Mesothelial cell of epicardium (in vitro differentiated cells): Measurements from ENCODE around the gene HMGXB3. TPM values are rescaled to one million over a fixed set of nuclear protein-coding genes. Genes with fewer than 3 reads are reported as not detected.

Experiments
- DNase-seq, 2 experiments: peaks; one replicate each; pipeline ENCODE4 v3.0.0; 2021; ENCODE audit warnings: low spot score in 2 of 2; ENCODE audit not compliant: unreplicated experiment in 2 of 2
- H3K27ac Mint-ChIP-seq: 2 replicates; pipeline ENCODE4 v1.8.0; 2021; ENCODE audit warnings: mixed read lengths
- H3K27me3 Mint-ChIP-seq: 2 replicates; pipeline ENCODE4 v1.8.0; 2021; ENCODE audit warnings: low read depth, mixed read lengths
- H3K36me3 Mint-ChIP-seq: 2 replicates; pipeline ENCODE4 v1.8.0; 2021; ENCODE audit warnings: mixed read lengths
- H3K4me1 Mint-ChIP-seq: 2 replicates; pipeline ENCODE4 v1.8.0; 2021; ENCODE audit warnings: mixed read lengths
- H3K4me3 Mint-ChIP-seq: 2 replicates; pipeline ENCODE4 v1.8.0; 2021; ENCODE audit warnings: mild to moderate bottlenecking, moderate library complexity, mixed read lengths
- H3K9me3 Mint-ChIP-seq: 2 replicates; pipeline ENCODE4 v1.8.0; 2021; ENCODE audit warnings: mixed read lengths
- total RNA-seq: library from RNA; stranded (reverse); gene quantifications from 3 replicates; pipeline ENCODE4 v1.2.1, GENCODE V29; 2021
- TF ChIP-seq, protein P1 (sequence below): fragments of 200-600 bp; sonication (generic); IDR thresholded peaks from one replicate; pipeline ENCODE4 v1.5.0; 2021; ENCODE audit warnings: antibody characterized with exemption; ENCODE audit not compliant: unreplicated experiment

Gene HMGXB3
- total RNA-seq, 1 donor from 2014 or later, result 53.1 TPM

DNA sequence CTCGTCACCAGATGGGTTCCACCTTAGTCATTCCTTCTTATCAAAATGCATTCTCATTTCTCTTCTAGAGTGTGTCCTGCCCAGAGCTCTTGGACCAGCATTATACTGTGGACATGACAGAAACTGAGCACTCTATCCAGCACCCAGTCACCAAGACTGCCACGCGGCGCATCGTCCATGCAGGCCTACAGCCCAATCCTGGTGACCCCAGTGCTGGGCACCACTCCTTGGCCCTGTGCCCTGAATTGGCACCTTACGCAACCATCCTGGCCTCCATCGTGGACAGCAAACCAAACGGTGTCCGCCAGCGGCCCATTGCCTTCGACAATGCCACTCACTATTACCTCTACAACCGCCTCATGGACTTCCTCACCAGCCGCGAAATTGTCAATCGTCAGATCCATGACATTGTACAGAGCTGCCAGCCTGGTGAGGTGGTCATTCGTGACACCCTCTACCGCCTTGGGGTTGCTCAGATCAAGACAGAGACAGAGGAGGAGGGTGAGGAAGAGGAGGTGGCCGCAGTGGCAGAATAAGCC lies 51.2 kb downstream of the HMGXB3 start:
- peaks cover 44% of the 10 kb centered on the region for H3K36me3 Mint-ChIP-seq

DNA sequence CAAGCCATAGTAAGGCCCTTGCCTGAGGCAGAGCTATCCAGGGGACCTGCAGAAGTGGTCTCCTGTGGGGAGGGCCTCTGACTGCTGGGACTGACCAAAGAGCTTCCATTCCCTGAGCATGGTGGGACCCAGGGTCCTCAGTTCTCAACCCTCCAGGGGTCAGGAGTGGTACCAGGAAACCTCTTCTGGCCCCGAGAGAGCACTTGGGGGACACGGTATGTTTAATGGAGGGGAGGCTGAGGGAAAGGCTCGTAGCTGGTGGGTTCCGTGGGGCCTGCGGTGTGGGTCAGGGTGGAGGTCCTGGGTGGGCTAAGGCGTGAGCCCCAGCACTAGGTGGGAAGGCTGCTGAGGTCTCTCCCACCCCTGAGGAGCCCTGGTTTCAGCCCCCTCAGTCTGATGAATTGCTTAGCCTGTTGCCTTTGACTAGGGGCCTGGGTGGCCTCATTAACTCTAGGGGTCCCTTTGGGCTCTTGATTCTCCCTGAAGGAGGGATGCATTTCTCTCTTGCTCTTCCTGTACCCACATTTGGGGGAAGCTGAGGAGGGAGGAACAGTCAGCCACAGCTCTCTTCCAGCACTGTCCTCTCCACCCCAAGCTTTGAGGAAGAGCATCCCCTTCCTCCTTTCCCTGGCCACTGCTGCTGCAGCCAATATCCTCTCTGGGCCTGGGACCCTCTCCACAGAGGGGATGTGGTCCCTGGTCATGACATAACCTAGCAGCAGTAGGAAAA lies 51.9 kb downstream of the HMGXB3 start:
- no peaks in the 10 kb centered on the region for H3K27me3 Mint-ChIP-seq
- H3K27ac Mint-ChIP-seq, result no peak overlapping the region
- no peaks in the 10 kb centered on the region for H3K9me3 Mint-ChIP-seq
- TF ChIP-seq, protein P1, sequence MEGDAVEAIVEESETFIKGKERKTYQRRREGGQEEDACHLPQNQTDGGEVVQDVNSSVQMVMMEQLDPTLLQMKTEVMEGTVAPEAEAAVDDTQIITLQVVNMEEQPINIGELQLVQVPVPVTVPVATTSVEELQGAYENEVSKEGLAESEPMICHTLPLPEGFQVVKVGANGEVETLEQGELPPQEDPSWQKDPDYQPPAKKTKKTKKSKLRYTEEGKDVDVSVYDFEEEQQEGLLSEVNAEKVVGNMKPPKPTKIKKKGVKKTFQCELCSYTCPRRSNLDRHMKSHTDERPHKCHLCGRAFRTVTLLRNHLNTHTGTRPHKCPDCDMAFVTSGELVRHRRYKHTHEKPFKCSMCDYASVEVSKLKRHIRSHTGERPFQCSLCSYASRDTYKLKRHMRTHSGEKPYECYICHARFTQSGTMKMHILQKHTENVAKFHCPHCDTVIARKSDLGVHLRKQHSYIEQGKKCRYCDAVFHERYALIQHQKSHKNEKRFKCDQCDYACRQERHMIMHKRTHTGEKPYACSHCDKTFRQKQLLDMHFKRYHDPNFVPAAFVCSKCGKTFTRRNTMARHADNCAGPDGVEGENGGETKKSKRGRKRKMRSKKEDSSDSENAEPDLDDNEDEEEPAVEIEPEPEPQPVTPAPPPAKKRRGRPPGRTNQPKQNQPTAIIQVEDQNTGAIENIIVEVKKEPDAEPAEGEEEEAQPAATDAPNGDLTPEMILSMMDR, result no peak
- no peaks in the 10 kb centered on the region for H3K4me1 Mint-ChIP-seq
- no peak overlapping the region for H3K4me3 Mint-ChIP-seq
- peaks cover 44% of the 10 kb centered on the region for H3K36me3 Mint-ChIP-seq
- no peak for DNase-seq

More for the DNA sequence above, 51.2 kb downstream of the HMGXB3 start:
- no peaks in the 10 kb centered on the region for H3K4me1 Mint-ChIP-seq
- H3K4me3 Mint-ChIP-seq, result no peak overlapping the region
- no peaks in the 10 kb centered on the region for H3K9me3 Mint-ChIP-seq
- no peak for DNase-seq
- no peak overlapping the region for H3K27ac Mint-ChIP-seq
- no peaks in the 10 kb centered on the region for H3K27me3 Mint-ChIP-seq
- TF ChIP-seq, protein P1, result no peak

DNA sequence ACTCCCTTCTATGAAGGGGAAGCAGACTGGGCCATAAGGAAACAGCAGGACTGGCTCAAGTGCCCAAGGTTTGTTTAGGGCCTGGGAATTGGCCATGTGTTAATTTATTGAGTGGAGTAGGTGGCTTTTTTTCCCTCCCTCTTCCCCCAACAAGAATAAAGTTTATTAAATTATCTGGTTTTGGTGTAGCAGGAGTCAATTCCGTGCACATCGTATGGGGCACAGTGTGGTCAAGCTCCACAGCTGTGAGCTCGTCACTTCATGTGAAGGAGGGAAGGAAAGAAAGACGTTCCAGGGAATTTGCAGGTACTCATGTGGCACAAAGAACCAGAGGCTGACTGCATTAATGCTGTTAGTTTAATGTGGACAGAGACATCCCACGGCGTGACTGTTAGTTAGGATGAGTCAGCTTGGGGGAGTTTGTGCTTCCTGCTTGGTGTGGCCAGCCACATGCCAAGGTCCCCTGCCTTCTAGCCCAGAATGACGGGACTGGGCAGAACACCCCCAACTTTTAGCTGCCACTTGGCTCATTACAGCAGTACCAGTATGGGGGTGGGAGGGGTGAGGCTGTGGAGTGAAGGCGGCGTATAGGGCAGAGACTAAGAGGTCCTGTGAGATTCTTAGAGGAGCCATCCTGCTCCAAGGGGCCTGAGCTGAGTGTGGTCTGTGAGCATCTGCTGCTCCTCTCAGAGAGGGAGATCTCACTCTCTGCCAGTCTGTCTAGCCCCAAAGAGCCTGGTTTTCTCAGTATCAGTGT lies 52.6 kb downstream of the HMGXB3 start:
- H3K36me3 Mint-ChIP-seq, result peaks cover 44% of the 10 kb centered on the region

DNA sequence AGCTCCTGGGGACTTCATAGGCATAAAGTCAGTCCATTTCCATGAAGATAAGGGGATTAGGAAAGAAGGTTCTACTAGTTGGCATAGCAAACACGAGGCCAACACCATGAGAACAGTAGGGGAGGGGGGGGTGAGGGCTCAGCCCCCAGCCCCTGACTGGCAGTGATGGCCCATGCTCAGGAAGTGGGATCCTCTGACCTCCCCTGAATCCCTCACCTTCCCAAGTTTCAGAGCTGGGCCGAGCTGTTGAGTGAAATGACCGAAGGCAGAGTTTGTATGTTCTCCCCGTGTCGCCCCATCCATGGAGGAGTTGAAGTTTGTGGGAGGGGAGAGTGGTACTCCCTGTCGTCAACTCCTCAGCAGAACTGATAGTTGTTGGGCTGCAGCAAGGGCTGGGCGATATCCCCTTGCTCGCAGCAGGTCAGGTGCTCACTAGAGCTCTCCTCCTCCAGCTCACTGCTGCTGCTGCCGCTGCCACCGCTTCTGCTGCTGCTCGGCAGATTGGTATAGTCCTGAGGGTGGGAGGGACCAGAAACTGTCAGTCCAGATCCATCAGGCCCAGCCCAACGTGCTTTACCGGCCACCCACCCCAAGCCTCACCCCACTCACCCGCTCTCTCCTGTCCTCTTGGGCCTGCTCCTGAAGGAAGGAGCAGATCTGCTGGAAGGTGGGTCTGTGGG lies 53.3 kb downstream of the HMGXB3 start:
- no peak overlapping the region for H3K4me3 Mint-ChIP-seq
- TF ChIP-seq, protein P1, result no peak
- H3K36me3 Mint-ChIP-seq, result peaks cover 38% of the 10 kb centered on the region
- no peak for DNase-seq
- H3K27ac Mint-ChIP-seq, result no peak overlapping the region
- H3K27me3 Mint-ChIP-seq, result no peaks in the 10 kb centered on the region
- H3K4me1 Mint-ChIP-seq, result peaks cover 10% of the 10 kb centered on the region
- H3K9me3 Mint-ChIP-seq, result no peaks in the 10 kb centered on the region

More for the DNA sequence above, 52.6 kb downstream of the HMGXB3 start:
- TF ChIP-seq, protein P1, result no peak
- no peaks in the 10 kb centered on the region for H3K27me3 Mint-ChIP-seq
- H3K9me3 Mint-ChIP-seq, result no peaks in the 10 kb centered on the region
- no peak overlapping the region for H3K27ac Mint-ChIP-seq
- no peak for DNase-seq
- peaks cover 6% of the 10 kb centered on the region for H3K4me1 Mint-ChIP-seq
- H3K4me3 Mint-ChIP-seq, result no peak overlapping the region

DNA sequence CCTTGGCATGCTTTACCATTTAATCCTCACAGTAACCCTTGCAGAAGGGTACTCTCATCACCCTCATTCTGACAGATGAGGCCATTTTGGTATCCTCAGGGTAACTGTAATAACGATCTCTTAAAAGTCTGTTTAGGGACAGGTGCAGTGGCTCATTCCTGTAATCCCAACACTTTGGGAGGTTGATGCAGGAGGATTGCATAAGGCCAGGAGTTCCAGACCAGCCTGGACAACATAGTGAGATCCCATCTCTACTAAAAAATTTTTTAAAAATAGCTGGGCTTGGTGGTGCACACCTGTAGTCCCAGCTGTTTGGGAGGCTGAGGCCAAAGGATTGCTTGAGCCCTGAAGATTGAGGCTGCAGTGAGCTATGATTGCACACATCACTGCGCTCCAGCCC lies 54.0 kb downstream of the HMGXB3 start:
- Mint-ChIP-seq H3K36me3 (peaks cover 31% of the 10 kb centered on the region), H3K4me1 (peaks cover 10% of the 10 kb centered on the region), H3K4me3 (no peak overlapping the region), H3K9me3 (no peaks in the 10 kb centered on the region), H3K27ac (no peak overlapping the region), H3K27me3 (no peaks in the 10 kb centered on the region)
- TF ChIP-seq, protein P1, result no peak
- no peak for DNase-seq
